PC-3 (cell line): Measurements from ENCODE around the gene POTEF. TPM values are rescaled to one million over a fixed set of nuclear protein-coding genes. Genes with fewer than 3 reads are reported as not detected.
A peak's percentile ranks its signal among the peaks of the same experiment; 100 is the strongest.
"Not testable (repeated sequence)": the region's sequence is repeated elsewhere in the genome, so short reads cannot be mapped to it uniquely, and the experiment has no call there.

ENCODE experiments used
- ATAC-seq: fragments of 200-7000 bp; cut with Tn5 transposase; 2 replicates; pipeline ENCODE4 v1.9.1; 2020; ENCODE audit warnings: mild to moderate bottlenecking, moderate library complexity
- BruUV-seq: library from RNA; stranded (reverse); fragments of 400-500 nt; replicated peaks from 2 replicates; lab custom pipeline; 2021; lab: Mats Ljungman, UMichigan
- CTCF ChIA-PET: fragments of 300-600 bp; sonication (Branson Sonifier 250); formaldehyde crosslinking; loops from one replicate; lab custom pipeline; 2022; ENCODE audit warnings: antibody characterized with exemption; lab: Charles Lee
- POLR2A ChIA-PET: fragments of 300-600 bp; sonication (Branson Sonifier 250); formaldehyde crosslinking; loops from one replicate; lab custom pipeline; 2022; ENCODE audit warnings: antibody characterized with exemption; ENCODE audit not compliant: unreplicated experiment; lab: Charles Lee
- DNase-seq: peaks from one replicate; pipeline ENCODE4 v3.0.0-alpha.2; 2015
- H2AFZ ChIP-seq: fragments of 300-600 bp; sonication (generic); 2 replicates; pipeline ENCODE4 v1.6.0; 2016; ENCODE audit warnings: antibody characterized with exemption, low read length
- H3F3A ChIP-seq: fragments of 300-600 bp; sonication (generic); one replicate; pipeline ENCODE4 v1.6.0; 2017; ENCODE audit warnings: antibody characterized with exemption, low read length, control low read depth, mild to moderate bottlenecking; ENCODE audit not compliant: unreplicated experiment
- H3K27ac ChIP-seq: fragments of 300-600 bp; sonication (generic); 2 replicates; pipeline ENCODE4 v1.5.1; 2016; ENCODE audit warnings: mild to moderate bottlenecking, low read length
- H3K27me3 ChIP-seq: fragments of 300-600 bp; sonication (generic); 2 replicates; pipeline ENCODE4 v1.6.1; 2016; ENCODE audit warnings: low read length, mixed read lengths
- H3K36me3 ChIP-seq: fragments of 300-600 bp; sonication (generic); 2 replicates; pipeline ENCODE4 v1.6.1; 2016; ENCODE audit warnings: low read depth, mixed run types, low read length, mixed read lengths
- H3K4me1 ChIP-seq: fragments of 300-600 bp; sonication (generic); 2 replicates; pipeline ENCODE4 v1.5.1; 2016; ENCODE audit warnings: low read length; ENCODE audit not compliant: insufficient read depth
- H3K4me2 ChIP-seq: fragments of 300-600 bp; sonication (generic); 2 replicates; pipeline ENCODE4 v1.6.0; 2016; ENCODE audit warnings: low read length
- H3K4me3 ChIP-seq: fragments of 300-600 bp; sonication (generic); 2 replicates; pipeline ENCODE4 v1.5.1; 2016; ENCODE audit warnings: mild to moderate bottlenecking, low read length, mixed read lengths
- H3K79me2 ChIP-seq: fragments of 300-600 bp; sonication (generic); 2 replicates; pipeline ENCODE4 v1.6.1; 2017; ENCODE audit warnings: low read length, mixed read lengths
- H3K9ac ChIP-seq: fragments of 300-600 bp; sonication (generic); 2 replicates; pipeline ENCODE4 v1.6.0; 2016; ENCODE audit warnings: mild to moderate bottlenecking, low read length
- H3K9me2 ChIP-seq: fragments of 300-600 bp; sonication (generic); replicated peaks from 2 replicates; pipeline ENCODE4 v1.6.1; 2016; ENCODE audit warnings: mixed run types, low read length, mixed read lengths
- H3K9me3 ChIP-seq: fragments of 300-600 bp; sonication (generic); 2 replicates; pipeline ENCODE4 v1.6.1; 2016; ENCODE audit warnings: low read length, mixed read lengths
- H4K20me1 ChIP-seq: fragments of 300-600 bp; sonication (generic); 2 replicates; pipeline ENCODE4 v1.6.1; 2016; ENCODE audit warnings: low read length, mixed read lengths
- CTCF ChIP-seq: fragments of 300-600 bp; sonication (generic); conservative IDR thresholded peaks from 2 replicates; pipeline ENCODE4 v1.5.1; 2017; ENCODE audit warnings: antibody characterized with exemption, low read depth, mild to moderate bottlenecking, low read length
- intact Hi-C: fragments of 100-400 bp; cut with micrococcal nuclease; formaldehyde crosslinking; loops from 2 replicates; pipeline ENCODE4 v1.9.0; 2023
- total RNA-seq: library from RNA; depleted of rRNA; stranded (reverse); fragments of >200 nt; gene quantifications from 2 replicates; pipeline ENCODE4 v1.2.3, GENCODE V29; 2014; rRNA removed

Gene POTEF
- total RNA-seq, 1 experiment from 2014 or later: not detected

GRCh38 chr2:130052376-130052775 is 76.6 kb downstream of the POTEF start:
- H3K9ac ChIP-seq, intact Hi-C loops, H2AFZ ChIP-seq, ATAC-seq, H3K4me2 ChIP-seq, H3K27ac ChIP-seq, H3K4me3 ChIP-seq, H3K4me1 ChIP-seq, H3K79me2 ChIP-seq, POLR2A ChIA-PET, H3K9me2 ChIP-seq, BruUV-seq, H3F3A ChIP-seq, H3K9me3 ChIP-seq, H3K27me3 ChIP-seq, H4K20me1 ChIP-seq, DNase-seq, H3K36me3 ChIP-seq, CTCF ChIA-PET: not testable (repeated sequence)

GRCh38 chr2:130048422-130048821 is 80.6 kb downstream of the POTEF start:
- ATAC-seq, H4K20me1 ChIP-seq, H3K9ac ChIP-seq, DNase-seq, intact Hi-C loops, H3F3A ChIP-seq, H3K27ac ChIP-seq, H3K4me1 ChIP-seq, H3K9me2 ChIP-seq, H3K4me3 ChIP-seq, POLR2A ChIA-PET, H3K27me3 ChIP-seq, BruUV-seq, CTCF ChIA-PET, H3K79me2 ChIP-seq, H3K36me3 ChIP-seq, H3K9me3 ChIP-seq, H2AFZ ChIP-seq, H3K4me2 ChIP-seq: not testable (repeated sequence)

GRCh38 chr2:130038265-130038603 is 90.8 kb downstream of the POTEF start:
- H3F3A ChIP-seq, ATAC-seq, POLR2A ChIA-PET, H2AFZ ChIP-seq, intact Hi-C loops, H3K79me2 ChIP-seq, DNase-seq, H3K4me1 ChIP-seq, H3K4me3 ChIP-seq, H3K36me3 ChIP-seq, H3K9me3 ChIP-seq, CTCF ChIA-PET, H3K9ac ChIP-seq, H3K27ac ChIP-seq, H4K20me1 ChIP-seq, H3K9me2 ChIP-seq, BruUV-seq, H3K4me2 ChIP-seq: not testable (repeated sequence)
- peaks cover 17% of the 10 kb centered on the region for H3K27me3 ChIP-seq

GRCh38 chr2:130025931-130026330 is 103.1 kb downstream of the POTEF start:
- H3K9me3 ChIP-seq, H3K27me3 ChIP-seq, H3F3A ChIP-seq, POLR2A ChIA-PET, H3K9ac ChIP-seq, intact Hi-C loops, H3K27ac ChIP-seq, H3K9me2 ChIP-seq, BruUV-seq, H3K4me2 ChIP-seq, H2AFZ ChIP-seq, H4K20me1 ChIP-seq, H3K4me1 ChIP-seq, H3K4me3 ChIP-seq, H3K36me3 ChIP-seq, H3K79me2 ChIP-seq, ATAC-seq, CTCF ChIA-PET: not testable (repeated sequence)
- TF ChIP-seq CTCF: peak; percentile 16; the same call in 1 of the 2 replicates
- peak; percentile 23 for DNase-seq

Other genes with a start within 250 kb of the POTEF start
- 0.04 TPM in 1 of 2 replicates, not detected in the other for gene RAB6C, start 149.6 kb downstream of the POTEF start, total RNA-seq
- 8.6 and 9.8 TPM in 2 replicates for gene CCDC74B, start 15.9 kb upstream of the POTEF start, total RNA-seq
- gene SMPD4, start 52.4 kb upstream of the POTEF start, total RNA-seq: 64.4 and 82.2 TPM in 2 replicates
- gene MZT2B, start 53.0 kb upstream of the POTEF start, total RNA-seq: 502 and 600 TPM in 2 replicates
- gene TUBA3E, start 69.2 kb upstream of the POTEF start, total RNA-seq: not detected in 2 replicates
- gene IMP4, start 213.7 kb upstream of the POTEF start, total RNA-seq: 203 and 207 TPM in 2 replicates
- 27.1 and 33.5 TPM in 2 replicates for gene PTPN18, start 226.8 kb upstream of the POTEF start, total RNA-seq